Upper lobe of left lung (tissue), 4 donors: ENCODE data around the gene CD2AP.

Experiments used
- CTCF ChIP-seq, 6 experiments: fragments of 450-650 bp in 4 of 6; fragments of 200-600 bp in 2 of 6; sonication (generic) in 2 of 6; IDR thresholded peaks; one replicate each; pipeline ENCODE4 v1.5.1; 2016 to 2019; ENCODE audit warnings: antibody characterized with exemption in 6 of 6
- POLR2AphosphoS5 ChIP-seq, 2 donors: sonication (generic); formaldehyde crosslinking; IDR thresholded peaks; one replicate each; pipeline ENCODE4 v1.5.1; 2017; ENCODE audit warnings: antibody characterized with exemption in 2 of 2

DNA sequence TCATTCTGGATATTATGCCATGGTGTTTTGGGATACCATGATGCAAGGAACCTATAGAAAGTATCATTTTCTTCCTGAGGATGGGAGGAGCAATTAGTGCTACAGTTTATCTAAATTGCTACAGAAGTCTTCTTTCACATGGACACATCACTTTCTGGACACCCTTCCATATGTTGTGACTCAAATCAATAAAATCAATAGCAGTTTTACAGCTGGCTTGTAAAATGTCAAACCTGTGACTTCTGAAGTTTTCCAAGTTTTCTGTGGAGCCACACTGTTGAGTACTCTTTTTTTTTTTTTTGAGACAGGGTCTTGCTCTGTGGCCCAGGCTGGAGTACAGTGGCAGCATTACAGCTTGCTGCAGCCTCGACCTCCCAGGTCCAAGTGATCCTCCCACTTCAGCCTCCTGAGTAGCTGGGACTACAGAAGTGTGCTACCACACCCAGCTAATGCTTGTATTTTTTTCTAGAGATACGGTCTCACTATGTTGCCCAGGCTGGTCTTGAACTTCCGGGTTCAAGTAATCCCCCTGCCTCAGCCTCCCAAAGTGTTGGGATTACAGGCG is 24.1 kb upstream of the CD2AP start:
- TF ChIP-seq POLR2AphosphoS5 (IDR thresholded peaks at IDR 0.05) (no peak), CTCF (IDR thresholded peaks at IDR 0.05) (no peak)
